Measurements from ENCODE around the gene KATNAL1.
"Not testable (repeated sequence)": the region's sequence is repeated elsewhere in the genome, so short reads cannot be mapped to it uniquely, and the experiment has no call there.

KATNAL1 gene

DNA sequence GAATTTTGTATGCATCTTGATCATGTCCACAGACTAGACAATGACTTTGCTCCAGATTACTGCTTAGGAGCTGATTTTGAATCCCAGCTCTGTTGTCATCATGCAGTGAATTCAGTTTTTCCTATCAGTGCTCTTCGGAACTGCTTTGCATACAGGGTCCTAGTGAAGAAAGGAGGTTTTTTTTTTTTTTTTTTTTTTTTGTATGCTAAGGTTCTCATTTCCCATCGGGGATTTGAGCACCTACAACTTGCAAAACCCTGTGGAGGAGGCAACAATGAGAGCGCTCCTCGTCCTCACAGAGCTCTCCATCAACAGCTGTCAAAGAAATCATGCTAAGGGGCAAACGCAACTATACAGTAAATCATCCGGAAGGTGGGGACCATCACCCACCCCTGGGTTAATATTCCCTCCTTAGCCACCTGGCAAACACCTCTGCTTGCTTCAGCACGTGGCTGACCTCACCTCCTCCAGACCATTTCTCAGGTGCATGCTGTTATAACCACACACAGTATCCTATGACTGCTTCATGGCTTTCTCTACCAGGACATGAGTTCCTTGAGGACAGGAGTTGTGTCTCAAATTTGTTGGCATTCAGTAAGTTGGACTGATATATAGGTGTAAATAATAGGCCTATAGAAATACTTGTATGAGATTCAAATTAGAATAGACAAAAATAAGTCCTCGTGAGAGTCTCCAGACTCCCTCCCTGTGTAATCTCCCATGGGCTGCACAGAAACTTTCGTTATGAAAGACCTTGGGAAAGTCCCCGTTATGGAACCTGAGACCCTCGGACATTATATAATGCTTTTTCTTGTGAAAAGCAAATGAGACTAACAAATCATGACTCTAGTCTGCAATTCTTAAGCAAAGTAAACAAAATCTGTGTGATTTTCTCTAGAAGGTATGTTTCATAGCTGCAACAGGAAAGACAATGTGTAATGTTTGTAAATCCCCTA is 113.8 kb downstream of the KATNAL1 start:
- peaks cover 1% of the 10 kb centered on the region for H3K4me1 Mint-ChIP-seq (ENCODE audit: low read depth)
- H3K27ac Mint-ChIP-seq = no peak overlapping the region
- DNase-seq (ENCODE audit: low spot score) = no peak
- no peaks in the 10 kb centered on the region for H3K9me3 Mint-ChIP-seq
- no peaks in the 10 kb centered on the region for H3K36me3 Mint-ChIP-seq (ENCODE audit: low read depth)
- no peaks in the 10 kb centered on the region for H3K27me3 Mint-ChIP-seq (ENCODE audit: low read depth)
- no peak overlapping the region for H3K4me3 Mint-ChIP-seq

DNA sequence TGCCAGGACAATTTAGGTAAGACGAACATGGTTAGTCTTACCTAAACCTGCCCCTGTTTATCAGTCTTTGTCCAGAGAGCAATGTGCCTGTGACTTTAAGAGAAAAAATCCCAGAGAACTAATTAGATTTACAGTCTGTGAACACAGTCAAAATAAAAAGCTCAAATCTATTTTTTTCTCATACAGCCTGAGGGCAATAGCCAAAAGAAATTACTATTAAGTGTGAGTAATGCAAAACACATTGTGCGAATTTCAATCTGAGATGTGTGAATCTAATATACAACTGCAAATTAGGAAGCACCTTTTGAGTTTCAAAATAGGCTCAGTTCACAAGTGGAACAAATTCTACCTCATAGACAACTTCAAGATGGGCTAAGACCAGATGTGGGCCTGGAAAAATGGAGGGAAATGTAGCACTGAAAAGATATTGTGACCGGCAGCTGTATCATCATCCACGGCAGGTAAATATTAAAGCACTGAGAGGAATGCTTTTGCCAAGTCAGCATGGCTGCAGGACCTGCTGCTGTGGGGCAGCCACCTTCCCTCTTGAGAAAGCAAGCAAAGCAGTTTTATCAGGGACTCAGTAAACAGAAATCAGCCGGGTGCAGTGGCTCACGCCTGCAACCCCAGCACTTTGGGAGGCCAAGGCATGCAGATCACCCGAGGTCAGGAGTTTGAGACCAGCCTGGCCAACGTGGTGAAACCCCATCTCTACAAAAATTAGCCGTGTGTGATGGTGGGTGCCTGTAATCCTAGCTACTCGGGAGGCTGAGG is 114.8 kb downstream of the KATNAL1 start:
- Mint-ChIP-seq H3K27ac (no peak overlapping the region), H3K4me1 (ENCODE audit: low read depth) (peaks cover 1% of the 10 kb centered on the region), H3K9me3 (no peaks in the 10 kb centered on the region), H3K4me3 (no peak overlapping the region), H3K36me3 (ENCODE audit: low read depth) (no peaks in the 10 kb centered on the region), H3K27me3 (ENCODE audit: low read depth) (no peaks in the 10 kb centered on the region)
- no peak for DNase-seq (ENCODE audit: low spot score)

GRCh38 chr13:30191491-30192100 is 115.8 kb downstream of the KATNAL1 start:
- Mint-ChIP-seq H3K4me1 (ENCODE audit: low read depth) (peaks cover 1% of the 10 kb centered on the region), H3K27ac (no peak overlapping the region), H3K27me3 (ENCODE audit: low read depth) (no peaks in the 10 kb centered on the region)

GRCh38 chr13:30186634-30187415 is 120.5 kb downstream of the KATNAL1 start:
- no peaks in the 10 kb centered on the region for H3K4me1 Mint-ChIP-seq (ENCODE audit: low read depth)
- DNase-seq (ENCODE audit: low spot score) = no peak
- H3K27me3 Mint-ChIP-seq (ENCODE audit: low read depth) = no peaks in the 10 kb centered on the region
- H3K27ac Mint-ChIP-seq = no peak overlapping the region
- no peaks in the 10 kb centered on the region for H3K9me3 Mint-ChIP-seq
- H3K4me3 Mint-ChIP-seq = no peak overlapping the region
- H3K36me3 Mint-ChIP-seq (ENCODE audit: low read depth) = no peaks in the 10 kb centered on the region

More at GRCh38 chr13:30191491-30192100, 115.8 kb downstream of the KATNAL1 start:
- Mint-ChIP-seq H3K36me3 (ENCODE audit: low read depth) (no peaks in the 10 kb centered on the region), H3K4me3 (no peak overlapping the region), H3K9me3 (no peaks in the 10 kb centered on the region)
- no peak for DNase-seq (ENCODE audit: low spot score)

DNA sequence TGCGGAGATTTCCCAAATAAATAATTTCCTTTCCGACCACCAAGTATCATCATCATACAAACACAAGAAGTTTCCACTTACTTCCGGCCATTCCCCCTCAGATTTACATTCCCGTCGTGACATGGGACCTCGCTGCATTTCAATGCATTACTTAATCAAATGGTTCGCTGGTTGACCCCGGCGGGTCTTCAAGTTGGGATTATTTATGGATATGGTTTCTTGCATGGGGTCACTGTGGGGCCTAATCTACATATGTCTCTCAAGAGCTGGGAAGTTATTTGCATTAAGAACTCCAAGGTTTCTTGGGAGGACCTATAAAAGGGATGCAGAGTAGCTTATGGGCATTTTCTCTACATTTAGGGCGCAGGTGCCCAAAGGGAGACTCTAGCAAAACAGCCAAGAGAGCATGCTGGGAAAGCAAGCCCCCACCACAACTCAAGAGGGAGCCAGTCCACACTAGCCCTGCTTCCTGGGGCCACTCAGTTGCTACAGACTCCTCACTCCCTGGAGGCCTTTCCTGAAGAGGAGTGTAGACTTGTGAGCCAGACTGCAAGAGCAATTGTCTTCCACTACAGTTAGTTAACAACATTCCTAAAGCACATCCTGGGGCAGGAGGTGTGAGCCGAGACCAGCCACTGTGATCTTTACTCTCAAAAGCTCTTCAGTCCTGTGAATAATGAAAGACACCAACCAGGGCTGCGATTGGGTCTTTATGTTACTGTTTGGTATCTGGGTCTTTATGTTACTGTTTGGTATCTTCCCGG is 125.3 kb downstream of the KATNAL1 start:
- Mint-ChIP-seq H3K9me3 (no peaks in the 10 kb centered on the region), H3K4me3 (no peak overlapping the region), H3K27me3 (ENCODE audit: low read depth) (no peaks in the 10 kb centered on the region), H3K27ac (no peak overlapping the region), H3K4me1 (ENCODE audit: low read depth) (peaks cover 2% of the 10 kb centered on the region), H3K36me3 (ENCODE audit: low read depth) (no peaks in the 10 kb centered on the region)
- no peak for DNase-seq (ENCODE audit: low spot score)

- peaks cover 2% of the 10 kb centered on the region for H3K4me1 Mint-ChIP-seq (ENCODE audit: low read depth)
- no peaks in the 10 kb centered on the region for H3K36me3 Mint-ChIP-seq (ENCODE audit: low read depth)
- no peak overlapping the region for H3K4me3 Mint-ChIP-seq
- no peak for DNase-seq (ENCODE audit: low spot score)
- H3K9me3 Mint-ChIP-seq = no peaks in the 10 kb centered on the region
- no peak overlapping the region for H3K27ac Mint-ChIP-seq
- no peaks in the 10 kb centered on the region for H3K27me3 Mint-ChIP-seq (ENCODE audit: low read depth)
These were observed 127.6 kb downstream of the KATNAL1 start for GRCh38 chr13:30179597-30180276.

- H3K4me3 Mint-ChIP-seq = no peak overlapping the region
- peaks cover 2% of the 10 kb centered on the region for H3K27me3 Mint-ChIP-seq (ENCODE audit: low read depth)
- no peak overlapping the region for H3K27ac Mint-ChIP-seq
- no peaks in the 10 kb centered on the region for H3K36me3 Mint-ChIP-seq (ENCODE audit: low read depth)
- H3K4me1 Mint-ChIP-seq (ENCODE audit: low read depth) = peaks cover 2% of the 10 kb centered on the region
- no peaks in the 10 kb centered on the region for H3K9me3 Mint-ChIP-seq
- no peak for DNase-seq (ENCODE audit: low spot score)
These were observed 128.4 kb downstream of the KATNAL1 start for GRCh38 chr13:30178976-30179375.

DNA sequence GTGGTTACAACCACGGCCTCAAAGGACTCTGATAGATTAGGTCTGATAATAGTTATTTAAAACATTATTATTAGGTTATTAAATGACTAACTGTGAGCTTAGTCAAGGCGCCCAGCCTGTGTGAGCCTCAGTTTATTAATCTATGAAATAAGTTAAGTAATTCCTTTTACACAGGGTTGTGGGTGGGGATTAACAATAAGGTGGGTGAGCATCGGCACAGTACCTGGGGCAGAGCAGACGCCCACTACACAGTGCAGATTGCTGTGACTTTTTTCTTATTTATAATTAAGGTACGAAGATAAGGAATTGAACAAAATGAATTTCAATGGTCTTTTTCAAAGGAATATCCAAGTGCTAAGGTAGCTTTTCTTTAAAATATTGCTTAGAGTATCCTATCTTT is 132.2 kb downstream of the KATNAL1 start:
- H3K9me3 Mint-ChIP-seq = no peaks in the 10 kb centered on the region
- H3K4me1 Mint-ChIP-seq (ENCODE audit: low read depth) = peaks cover 13% of the 10 kb centered on the region
- no peaks in the 10 kb centered on the region for H3K36me3 Mint-ChIP-seq (ENCODE audit: low read depth)
- H3K27ac Mint-ChIP-seq = no peak overlapping the region
- H3K27me3 Mint-ChIP-seq (ENCODE audit: low read depth) = peaks cover 2% of the 10 kb centered on the region
- no peak overlapping the region for H3K4me3 Mint-ChIP-seq
- no peak for DNase-seq (ENCODE audit: low spot score)

GRCh38 chr13:30174250-30174649 is 133.1 kb downstream of the KATNAL1 start:
- H3K27ac Mint-ChIP-seq; H3K9me3 Mint-ChIP-seq; H3K27me3 Mint-ChIP-seq (ENCODE audit: low read depth): not testable (repeated sequence)

GRCh38 chr13:30173303-30173610 is 134.1 kb downstream of the KATNAL1 start:
- DNase-seq (ENCODE audit: low spot score) = no peak
- H3K36me3 Mint-ChIP-seq (ENCODE audit: low read depth) = no peaks in the 10 kb centered on the region
- H3K27ac Mint-ChIP-seq = no peak overlapping the region
- peaks cover 25% of the 10 kb centered on the region for H3K4me1 Mint-ChIP-seq (ENCODE audit: low read depth)
- peaks cover 2% of the 10 kb centered on the region for H3K27me3 Mint-ChIP-seq (ENCODE audit: low read depth)
- no peak overlapping the region for H3K4me3 Mint-ChIP-seq
- no peaks in the 10 kb centered on the region for H3K9me3 Mint-ChIP-seq

More at GRCh38 chr13:30174250-30174649, 133.1 kb downstream of the KATNAL1 start:
- H3K36me3 Mint-ChIP-seq (ENCODE audit: low read depth); DNase-seq (ENCODE audit: low spot score); H3K4me3 Mint-ChIP-seq: not testable (repeated sequence)
- peaks cover 21% of the 10 kb centered on the region for H3K4me1 Mint-ChIP-seq (ENCODE audit: low read depth)

DNA sequence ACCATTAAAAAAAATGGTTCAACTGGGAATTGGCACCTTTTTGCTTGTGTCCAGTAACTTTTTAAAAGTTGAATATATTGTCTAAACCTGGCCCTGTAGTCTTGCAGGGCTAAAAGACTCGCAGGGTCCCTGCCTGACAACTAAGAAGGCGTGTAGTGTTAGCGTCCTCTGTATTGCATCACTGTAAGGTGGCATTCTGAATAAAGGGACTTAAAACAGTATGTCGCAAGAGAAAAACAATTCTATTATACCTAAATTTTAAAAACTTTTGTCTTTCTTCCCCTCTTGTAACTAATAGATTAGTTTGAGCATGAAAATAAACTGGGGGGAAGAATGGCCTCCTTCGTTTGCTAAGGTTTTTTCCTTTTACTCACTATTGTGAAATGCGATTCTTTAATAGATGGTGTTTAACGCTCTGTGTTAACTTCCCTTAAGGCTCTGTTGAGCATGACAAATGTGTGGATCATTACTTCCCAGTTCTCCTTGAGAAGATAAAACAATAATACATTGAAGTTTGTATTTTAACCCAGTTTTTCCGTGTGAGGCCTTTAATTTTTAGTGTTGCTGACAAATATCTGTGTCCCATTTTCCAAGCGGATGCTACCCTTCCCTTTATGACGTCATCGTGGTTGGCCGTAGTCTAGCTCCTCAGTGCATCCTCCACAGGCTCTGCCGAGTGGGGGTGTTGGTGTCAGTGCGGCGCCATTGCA is 134.6 kb downstream of the KATNAL1 start:
- peaks cover 2% of the 10 kb centered on the region for H3K27me3 Mint-ChIP-seq (ENCODE audit: low read depth)
- no peaks in the 10 kb centered on the region for H3K36me3 Mint-ChIP-seq (ENCODE audit: low read depth)
- H3K9me3 Mint-ChIP-seq = no peaks in the 10 kb centered on the region
- H3K4me3 Mint-ChIP-seq = no peak overlapping the region
- H3K4me1 Mint-ChIP-seq (ENCODE audit: low read depth) = peaks cover 25% of the 10 kb centered on the region
- no peak overlapping the region for H3K27ac Mint-ChIP-seq
- no peak for DNase-seq (ENCODE audit: low spot score)

DNA sequence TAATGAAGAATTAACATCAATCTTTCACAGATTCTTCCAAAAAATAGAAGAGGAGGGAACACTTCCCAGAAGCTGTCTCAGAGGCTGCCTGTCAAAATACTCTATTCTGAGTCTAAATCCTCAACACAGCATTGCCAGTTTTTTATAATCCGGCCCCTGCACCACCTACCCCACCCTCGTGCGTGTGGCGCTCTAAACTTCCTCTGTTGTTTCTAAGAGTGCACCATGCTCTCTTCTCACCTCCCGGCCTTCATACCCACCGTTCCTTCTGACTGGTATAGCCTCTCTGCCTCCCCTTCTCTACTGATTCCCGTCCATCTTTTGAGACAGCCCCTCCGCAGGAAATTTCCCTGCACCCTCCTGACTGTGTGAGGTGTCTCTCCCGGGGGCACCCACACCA is 136.8 kb downstream of the KATNAL1 start:
- peaks cover 2% of the 10 kb centered on the region for H3K27me3 Mint-ChIP-seq (ENCODE audit: low read depth)
- no peak overlapping the region for H3K4me3 Mint-ChIP-seq
- DNase-seq (ENCODE audit: low spot score) = no peak
- no peaks in the 10 kb centered on the region for H3K9me3 Mint-ChIP-seq
- H3K4me1 Mint-ChIP-seq (ENCODE audit: low read depth) = peaks cover 25% of the 10 kb centered on the region
- H3K36me3 Mint-ChIP-seq (ENCODE audit: low read depth) = no peaks in the 10 kb centered on the region
- no peak overlapping the region for H3K27ac Mint-ChIP-seq
